Keratinocyte (primary cell): ENCODE results near the gene FZR1. TPM values are rescaled to one million over a fixed set of nuclear protein-coding genes. Genes with fewer than 3 reads are reported as not detected.

Source experiments
- DNase-seq: peaks from one replicate; pipeline ENCODE4 v3.0.0-alpha.2; 2011; ENCODE audit warnings: low read depth, missing footprints, low spot score
- FAIRE-seq: peaks from 2 replicates; lab custom pipeline; 2011; peaks lifted over from hg19 to GRCh38; lab: Jason Lieb, UNC
- H2AFZ ChIP-seq: 2 replicates; pipeline ENCODE4 v1.6.0; 2012; ENCODE audit warnings: low read length, control low read depth, inconsistent platforms; ENCODE audit not compliant: control insufficient read depth
- H3K27ac ChIP-seq: 2 replicates; pipeline ENCODE4 v1.5.1; 2011; ENCODE audit warnings: low read length; ENCODE audit not compliant: control insufficient read depth, insufficient read depth
- H3K27me3 ChIP-seq: 3 replicates; pipeline ENCODE4 v1.6.0; 2011; ENCODE audit warnings: low read length; ENCODE audit not compliant: control insufficient read depth, insufficient read depth; ENCODE audit errors: extremely low read depth
- H3K36me3 ChIP-seq, 2 experiments: 2 replicates in 1 of 2; 3 replicates in 1 of 2; pipeline ENCODE4 v1.5.1; 2011; ENCODE audit warnings: low read length in 2 of 2, mild to moderate bottlenecking in 1 of 2; ENCODE audit not compliant: control insufficient read depth in 2 of 2, insufficient read depth in 2 of 2; ENCODE audit errors: extremely low read depth in 1 of 2
- H3K4me1 ChIP-seq: 3 replicates; pipeline ENCODE4 v1.5.1; 2011; ENCODE audit warnings: low read length; ENCODE audit not compliant: control insufficient read depth, insufficient read depth; ENCODE audit errors: extremely low read depth
- H3K4me2 ChIP-seq: 3 replicates; pipeline ENCODE4 v1.6.0; 2011; ENCODE audit warnings: low read depth, low read length; ENCODE audit not compliant: control insufficient read depth, insufficient read depth; ENCODE audit errors: extremely low read depth
- H3K4me3 ChIP-seq, 3 experiments: fragments of 200-600 bp in 1 of 3; sonication (generic) in 1 of 3; 2 replicates in 2 of 3; 3 replicates in 1 of 3; pipeline ENCODE4 v1.5.1; 2011 to 2016; ENCODE audit warnings: low read length in 3 of 3, mild to moderate bottlenecking in 3 of 3, control low read depth in 2 of 3, inconsistent platforms in 1 of 3, low read depth in 1 of 3, mixed read lengths in 1 of 3, mixed run types in 1 of 3, moderate library complexity in 1 of 3; ENCODE audit not compliant: control insufficient read depth in 2 of 3, insufficient read depth in 2 of 3; ENCODE audit errors: extremely low read depth in 1 of 3
- H3K79me2 ChIP-seq: 2 replicates; pipeline ENCODE4 v1.6.0; 2012; ENCODE audit warnings: low read length; ENCODE audit not compliant: control insufficient read depth, insufficient read depth
- H3K9ac ChIP-seq: 3 replicates; pipeline ENCODE4 v1.6.0; 2011; ENCODE audit warnings: low read length; ENCODE audit not compliant: control insufficient read depth, insufficient read depth; ENCODE audit errors: extremely low read depth
- H3K9me1 ChIP-seq: 3 replicates; pipeline ENCODE4 v1.6.0; 2011; ENCODE audit warnings: low read length; ENCODE audit not compliant: control insufficient read depth, insufficient read depth; ENCODE audit errors: extremely low read depth
- H3K9me3 ChIP-seq: 2 replicates; pipeline ENCODE4 v1.5.1; 2012; ENCODE audit warnings: low read depth, low read length; ENCODE audit not compliant: control insufficient read depth
- H4K20me1 ChIP-seq: 3 replicates; pipeline ENCODE4 v1.6.0; 2011; ENCODE audit warnings: low read length; ENCODE audit not compliant: control insufficient read depth, insufficient read depth; ENCODE audit errors: extremely low read depth
- CTCF ChIP-seq, 3 experiments: IDR thresholded peaks in 1 of 3; conservative IDR thresholded peaks in 1 of 3; optimal IDR thresholded peaks in 1 of 3; 2 replicates in 2 of 3; 3 replicates in 1 of 3; pipeline versions ENCODE3 to v1.5.1; 2011; ENCODE audit warnings: low read length in 3 of 3, mild to moderate bottlenecking in 3 of 3, moderate library complexity in 2 of 3, control low read depth in 1 of 3, inconsistent platforms in 1 of 3; ENCODE audit not compliant: insufficient read depth in 2 of 3; ENCODE audit errors: extremely low read depth in 1 of 3
- EZH2 ChIP-seq: IDR thresholded peaks from one replicate; pipeline ENCODE4 v1.6.1; 2012; ENCODE audit warnings: inconsistent platforms, mild to moderate bottlenecking, low read length, moderate library complexity
- dilution Hi-C: fragments of 300-500 bp; cut with MboI; formaldehyde crosslinking; loops from one replicate; pipeline ENCODE4 v1.7.0; 2020; ENCODE audit warnings: low sequenced_read_pairs; ENCODE audit not compliant: extremely low pct_ligation_motif_present
- polyA plus RNA-seq, 5 experiments: library from polyadenylated mRNA; depleted of rRNA in 3 of 5; stranded (reverse) in 3 of 5; stranded (forward) in 1 of 5; unstranded in 1 of 5; fragments of >200 nt; gene quantifications; 1 replicate in 1 of 5; 2 replicates in 3 of 5; 3 replicates in 1 of 5; pipeline versions ENCODE4 v1.2.1 to v1.2.3, GENCODE V29; 2011 to 2012; ENCODE audit warnings: missing spikeins in 2 of 5, low read depth in 1 of 5, low replicate concordance in 1 of 5

FZR1 gene
- polyA plus RNA-seq, 1 donor (not counting 4 experiments of a cell fraction or from before 2014, with no cell fraction given), result 23.3 TPM

GRCh38 chr19:3526507-3527237 lies 20.6 kb downstream of the FZR1 start:
- H3K4me2 ChIP-seq, result no peak overlapping the region
- no peak overlapping the region for H3K9ac ChIP-seq
- dilution Hi-C loops, result no loop called here

GRCh38 chr19:3527238-3527910 lies 21.3 kb downstream of the FZR1 start:
- H3K4me1 ChIP-seq, result no peaks in the 10 kb centered on the region
- no peak overlapping the region for H3K4me3 ChIP-seq
- H3K27ac ChIP-seq, result no peak overlapping the region
- peaks cover 10% of the 10 kb centered on the region for H4K20me1 ChIP-seq
- H3K9me1 ChIP-seq, result no peaks in the 10 kb centered on the region
- dilution Hi-C loops, result no loop called here
- DNase-seq (no peak), FAIRE-seq (no peak)
- H2AFZ ChIP-seq, result no peak overlapping the region
- H3K36me3 ChIP-seq, result peaks cover 20 to 28% of the 10 kb centered on the region in 2 experiments
- H3K9ac ChIP-seq, result no peak overlapping the region
- TF ChIP-seq CTCF (optimal IDR thresholded peaks at IDR 0.05 in 1 of 3, IDR thresholded peaks at IDR 0.05 in 1 of 3, conservative IDR thresholded peaks at IDR 0.05 in 1 of 3; ENCODE audit: extremely low read depth in 1 of 3, insufficient read depth in 2 of 3, low read length in 3 of 3), result no peak
- TF ChIP-seq EZH2, result no peak
- no peaks in the 10 kb centered on the region for H3K27me3 ChIP-seq
- no peak overlapping the region for H3K4me2 ChIP-seq
- H3K9me3 ChIP-seq, result no peaks in the 10 kb centered on the region
- H3K79me2 ChIP-seq, result peaks cover 21% of the 10 kb centered on the region

More at GRCh38 chr19:3526507-3527237, 20.6 kb downstream of the FZR1 start:
- H3K79me2 ChIP-seq, result peaks cover 27% of the 10 kb centered on the region
- no peaks in the 10 kb centered on the region for H3K9me3 ChIP-seq
- peaks cover 13% of the 10 kb centered on the region for H4K20me1 ChIP-seq
- FAIRE-seq (no peak), DNase-seq (no peak)
- peaks cover 23 to 25% of the 10 kb centered on the region in 2 experiments for H3K36me3 ChIP-seq
- no peaks in the 10 kb centered on the region for H3K4me1 ChIP-seq
- H3K9me1 ChIP-seq, result no peaks in the 10 kb centered on the region
- TF ChIP-seq CTCF (optimal IDR thresholded peaks at IDR 0.05 in 1 of 3, IDR thresholded peaks at IDR 0.05 in 1 of 3, conservative IDR thresholded peaks at IDR 0.05 in 1 of 3; ENCODE audit: extremely low read depth in 1 of 3, insufficient read depth in 2 of 3, low read length in 3 of 3) (no peak), EZH2 (no peak)
- no peak overlapping the region for H3K4me3 ChIP-seq
- no peak overlapping the region for H3K27ac ChIP-seq
- no peak overlapping the region for H2AFZ ChIP-seq
- no peaks in the 10 kb centered on the region for H3K27me3 ChIP-seq
